ENCODE measurements around the gene PDZD8. TPM values are rescaled to one million over a fixed set of nuclear protein-coding genes. Genes with fewer than 3 reads are reported as not detected.

PDZD8 gene, protein sequence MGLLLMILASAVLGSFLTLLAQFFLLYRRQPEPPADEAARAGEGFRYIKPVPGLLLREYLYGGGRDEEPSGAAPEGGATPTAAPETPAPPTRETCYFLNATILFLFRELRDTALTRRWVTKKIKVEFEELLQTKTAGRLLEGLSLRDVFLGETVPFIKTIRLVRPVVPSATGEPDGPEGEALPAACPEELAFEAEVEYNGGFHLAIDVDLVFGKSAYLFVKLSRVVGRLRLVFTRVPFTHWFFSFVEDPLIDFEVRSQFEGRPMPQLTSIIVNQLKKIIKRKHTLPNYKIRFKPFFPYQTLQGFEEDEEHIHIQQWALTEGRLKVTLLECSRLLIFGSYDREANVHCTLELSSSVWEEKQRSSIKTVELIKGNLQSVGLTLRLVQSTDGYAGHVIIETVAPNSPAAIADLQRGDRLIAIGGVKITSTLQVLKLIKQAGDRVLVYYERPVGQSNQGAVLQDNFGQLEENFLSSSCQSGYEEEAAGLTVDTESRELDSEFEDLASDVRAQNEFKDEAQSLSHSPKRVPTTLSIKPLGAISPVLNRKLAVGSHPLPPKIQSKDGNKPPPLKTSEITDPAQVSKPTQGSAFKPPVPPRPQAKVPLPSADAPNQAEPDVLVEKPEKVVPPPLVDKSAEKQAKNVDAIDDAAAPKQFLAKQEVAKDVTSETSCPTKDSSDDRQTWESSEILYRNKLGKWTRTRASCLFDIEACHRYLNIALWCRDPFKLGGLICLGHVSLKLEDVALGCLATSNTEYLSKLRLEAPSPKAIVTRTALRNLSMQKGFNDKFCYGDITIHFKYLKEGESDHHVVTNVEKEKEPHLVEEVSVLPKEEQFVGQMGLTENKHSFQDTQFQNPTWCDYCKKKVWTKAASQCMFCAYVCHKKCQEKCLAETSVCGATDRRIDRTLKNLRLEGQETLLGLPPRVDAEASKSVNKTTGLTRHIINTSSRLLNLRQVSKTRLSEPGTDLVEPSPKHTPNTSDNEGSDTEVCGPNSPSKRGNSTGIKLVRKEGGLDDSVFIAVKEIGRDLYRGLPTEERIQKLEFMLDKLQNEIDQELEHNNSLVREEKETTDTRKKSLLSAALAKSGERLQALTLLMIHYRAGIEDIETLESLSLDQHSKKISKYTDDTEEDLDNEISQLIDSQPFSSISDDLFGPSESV
- 10 to 100 TPM; 54.2 to 67.8 (median 57.6) TPM for total RNA-seq
- long read RNA-seq, donor 1, full-length matches to known transcripts: 29 of 35 reads
- long read RNA-seq, donor 1, partial matches to known transcripts: 3 of 35 reads
- long read RNA-seq, donor 1, other reads (novel, unspliced or antisense): 3 of 35 reads
- long read RNA-seq, donor 2, partial matches to known transcripts: 0 of 4 reads
- long read RNA-seq, donor 2, other reads (novel, unspliced or antisense): 4 of 4 reads

DNA sequence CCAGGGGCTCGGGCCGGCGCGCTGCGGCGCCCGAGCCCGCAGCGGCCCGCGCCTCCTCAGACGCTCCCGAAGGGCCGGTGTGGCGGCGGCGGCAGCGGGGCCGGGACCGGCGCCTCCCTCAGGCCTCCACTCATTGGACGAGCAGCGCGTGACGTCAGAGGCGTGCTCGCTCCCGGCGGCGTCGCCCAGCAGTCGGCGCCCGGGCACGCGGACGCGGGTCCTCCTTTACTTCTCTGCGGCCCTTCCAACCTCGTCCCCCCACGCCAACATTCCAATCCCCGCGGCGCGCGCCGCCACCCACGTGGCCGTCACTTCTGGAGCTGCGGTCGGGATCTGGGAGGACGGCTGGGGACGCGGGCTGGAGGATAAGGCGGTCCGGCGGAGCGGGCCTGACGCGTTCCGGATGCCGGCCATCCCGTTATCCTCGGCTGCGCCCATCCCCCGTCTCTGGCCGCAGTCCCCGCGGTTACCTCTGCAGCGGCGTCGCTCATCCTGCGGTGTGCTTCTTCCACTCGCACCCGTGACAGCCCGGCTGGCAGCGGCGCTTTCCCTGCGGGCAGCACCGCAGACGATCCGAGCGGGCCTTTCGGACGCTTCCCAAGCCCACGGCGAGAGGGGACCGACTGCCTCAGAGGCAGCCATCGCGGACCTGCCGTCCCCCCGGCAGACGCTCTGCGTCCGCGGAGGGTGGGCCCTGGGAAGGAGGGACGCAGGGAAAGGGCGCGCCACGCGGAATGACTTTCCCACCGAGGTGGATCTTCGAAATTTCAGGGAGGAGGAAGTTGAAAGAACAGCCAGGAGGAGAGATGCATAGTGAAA, at the start of gene PDZD8:
PDZD8 (minus strand) TSS at position 81 of the 819 bp plus-strand sequence. CDS start 213 bp downstream, outside the sequence.
- ATAC-seq (peak; percentile 91), DNase-seq (peak; percentile 96 to 97 (median 97))
- Histone ChIP-seq H3K36me3 (ENCODE audit: low read depth) (no peaks in the 10 kb centered on the region), H3K9me3 (no peaks in the 10 kb centered on the region), H3K4me3 (peak within 1 kb of the TSS; percentile 83), H3K4me1 (ENCODE audit: low read depth) (peaks cover 15% of the 10 kb centered on the region)
- TF ChIP-seq CTCF (IDR thresholded peaks at IDR 0.05): no peak
- intact Hi-C loops (cut with DNase I, micrococcal nuclease): no loop called here

DNA sequence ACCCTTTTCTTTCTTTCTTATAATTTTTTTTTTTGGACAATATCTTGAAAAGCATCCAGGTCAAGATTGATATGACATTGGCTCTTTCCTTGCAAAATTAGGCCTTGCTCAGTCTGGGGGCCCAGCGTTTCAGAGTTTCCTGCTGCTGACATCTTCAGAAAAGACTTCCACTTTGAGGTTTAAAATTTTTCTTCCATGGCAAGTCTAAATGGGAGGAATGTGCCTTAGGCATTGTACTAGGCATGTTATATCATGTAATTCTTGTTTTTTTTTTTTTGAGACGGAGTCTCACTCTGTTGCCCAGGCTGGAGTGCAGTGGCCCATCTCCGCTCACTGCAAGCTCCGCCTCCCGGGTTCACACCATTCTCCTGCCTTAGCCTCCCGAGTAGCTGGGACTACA, 48.9 kb upstream of the PDZD8 start:
- no peak for TF ChIP-seq CTCF (IDR thresholded peaks at IDR 0.05)
- Histone ChIP-seq H3K36me3 (ENCODE audit: low read depth) (no peaks in the 10 kb centered on the region), H3K4me1 (ENCODE audit: low read depth) (no peaks in the 10 kb centered on the region), H3K4me3 (no peak overlapping the region), H3K9me3 (no peaks in the 10 kb centered on the region)
- intact Hi-C loops (cut with DNase I, micrococcal nuclease): no loop called here
- ATAC-seq: no peak
- DNase-seq: no peak

GRCh38 chr10:117421985-117422384, 46.7 kb upstream of the PDZD8 start:
- Histone ChIP-seq H3K4me1 (ENCODE audit: low read depth) (no peaks in the 10 kb centered on the region), H3K4me3 (no peak overlapping the region), H3K36me3 (ENCODE audit: low read depth) (no peaks in the 10 kb centered on the region), H3K9me3 (no peaks in the 10 kb centered on the region)
- ATAC-seq (no peak), DNase-seq (no peak)
- no peak for TF ChIP-seq CTCF (IDR thresholded peaks at IDR 0.05)
- intact Hi-C loops (cut with DNase I, micrococcal nuclease): no loop called here

- ATAC-seq: no peak
- DNase-seq: no peak
- no peaks in the 10 kb centered on the region for H3K9me3 ChIP-seq
- no peak for TF ChIP-seq CTCF (IDR thresholded peaks at IDR 0.05)
- no peaks in the 10 kb centered on the region for H3K4me1 ChIP-seq (ENCODE audit: low read depth)
- no peak overlapping the region for H3K4me3 ChIP-seq
- H3K36me3 ChIP-seq (ENCODE audit: low read depth): no peaks in the 10 kb centered on the region
- intact Hi-C loops (cut with DNase I, micrococcal nuclease): no loop called here
Observed at GRCh38 chr10:117420768-117421167, 45.5 kb upstream of the PDZD8 start.

All from mucosa of descending colon (tissue), 3 donors.